Astrocyte of the spinal cord (primary cell): ENCODE measurements around the gene ADIPOR1.
"Not testable (repeated sequence)": the region's sequence is repeated elsewhere in the genome, so short reads cannot be mapped to it uniquely, and the experiment has no call there.

Source experiments
- DNase-seq: peaks from one replicate; pipeline ENCODE4 v3.0.0; 2011; ENCODE audit warnings: low read depth, low spot score
- H3K4me3 ChIP-seq: 2 replicates; pipeline ENCODE4 v1.5.1; 2011; ENCODE audit warnings: low read depth, mild to moderate bottlenecking, low read length, moderate library complexity
- CTCF ChIP-seq: IDR thresholded peaks from 2 replicates; pipeline ENCODE4 v1.5.1; 2012; ENCODE audit warnings: low read depth, mild to moderate bottlenecking, low read length, inconsistent platforms
- in situ Hi-C: cut with HindIII; loops from 2 replicates; pipeline ENCODE4 v1.10.0; 2017; ENCODE audit warnings: low sequenced_read_pairs

ADIPOR1 gene

GRCh38 chr1:202940561-202940960, 17.6 kb downstream of the ADIPOR1 start:
- TF ChIP-seq CTCF = no peak
- in situ Hi-C loops = no loop called here
- DNase-seq = no peak
- no peak overlapping the region for H3K4me3 ChIP-seq

- DNase-seq = no peak
- no peak for TF ChIP-seq CTCF
- in situ Hi-C loops = no loop called here
- H3K4me3 ChIP-seq = no peak overlapping the region
Observed at GRCh38 chr1:202938287-202938925, 19.7 kb downstream of the ADIPOR1 start.

- H3K4me3 ChIP-seq, DNase-seq, in situ Hi-C loops: not testable (repeated sequence)
Observed at GRCh38 chr1:202936409-202936808, 21.7 kb downstream of the ADIPOR1 start.

- no peak for TF ChIP-seq CTCF
- H3K4me3 ChIP-seq = no peak overlapping the region
- no peak for DNase-seq
- in situ Hi-C loops = no loop called here
Observed at GRCh38 chr1:202935844-202936243, 22.3 kb downstream of the ADIPOR1 start.

- no peak for DNase-seq
- in situ Hi-C loops = no loop called here
- TF ChIP-seq CTCF = no peak
- no peak overlapping the region for H3K4me3 ChIP-seq
Observed at GRCh38 chr1:202934755-202935154, 23.4 kb downstream of the ADIPOR1 start.

GRCh38 chr1:202932476-202932875, 25.6 kb downstream of the ADIPOR1 start:
- no peak for DNase-seq
- no peak for TF ChIP-seq CTCF
- in situ Hi-C loops = no loop called here
- no peak overlapping the region for H3K4me3 ChIP-seq

GRCh38 chr1:202926581-202927491, 31.3 kb downstream of the ADIPOR1 start, which contains the start of gene KLHL12:
Gene KLHL12, minus strand, starts transcription at chr1:202927234. Its CDS starts 2,072 bp downstream, at chr1:202925162.
- in situ Hi-C loops = no loop called here
- peak; percentile 70 for TF ChIP-seq CTCF
- peak; percentile 97 for DNase-seq
- H3K4me3 ChIP-seq = peak within 1 kb of the TSS; percentile 98
